ENCODE data around the gene KRTAP11-1.

KRTAP11-1 gene

GRCh38 chr21:30881480-30881879, at the start of gene KRTAP11-1:
Gene KRTAP11-1 (minus strand): TSS chr21:30881580. CDS start chr21:30881524, 56 bp downstream.
- TF ChIP-seq POU6F1 (CRISPR knock-in tag; IDR thresholded peaks at IDR 0.05; ENCODE audit: borderline replicate concordance, low read depth) (no peak), ARNTL (CRISPR knock-in tag; IDR thresholded peaks at IDR 0.05; ENCODE audit: borderline replicate concordance, low read depth) (no peak), GLIS3 (CRISPR knock-in tag; IDR thresholded peaks at IDR 0.05) (no peak), TOX (CRISPR knock-in tag; IDR thresholded peaks at IDR 0.05; ENCODE audit: borderline replicate concordance) (no peak), CSDC2 (CRISPR knock-in tag; IDR thresholded peaks at IDR 0.05) (no peak), ZC3H10 (CRISPR knock-in tag; IDR thresholded peaks at IDR 0.05) (no peak), ISL1 (CRISPR knock-in tag; IDR thresholded peaks at IDR 0.05) (no peak), CREB5 (CRISPR knock-in tag; IDR thresholded peaks at IDR 0.05; ENCODE audit: low read depth) (no peak), ZNF8 (CRISPR knock-in tag; IDR thresholded peaks at IDR 0.05) (no peak), PPARA (CRISPR knock-in tag; IDR thresholded peaks at IDR 0.05; ENCODE audit: borderline replicate concordance) (no peak), CSRNP3 (CRISPR knock-in tag; IDR thresholded peaks at IDR 0.05) (no peak), ESRRG (CRISPR knock-in tag; IDR thresholded peaks at IDR 0.05) (no peak)
- no peak for ATAC-seq

- no peak for ATAC-seq
- TF ChIP-seq ZFP3 (CRISPR knock-in tag; IDR thresholded peaks at IDR 0.05) (no peak), RARB (CRISPR knock-in tag; IDR thresholded peaks at IDR 0.05) (no peak)
These were observed 42.8 kb upstream of the KRTAP11-1 start for GRCh38 chr21:30924146-30924700.

GRCh38 chr21:30921129-30921528, 39.7 kb upstream of the KRTAP11-1 start:
- no peak for ATAC-seq
- TF ChIP-seq BACH2 (CRISPR knock-in tag; IDR thresholded peaks at IDR 0.05; ENCODE audit: borderline replicate concordance) (no peak), PATZ1 (CRISPR knock-in tag; IDR thresholded peaks at IDR 0.05; ENCODE audit: borderline replicate concordance) (no peak), TSHZ2 (CRISPR knock-in tag; IDR thresholded peaks at IDR 0.05) (no peak)

GRCh38 chr21:30917557-30917956, 36.2 kb upstream of the KRTAP11-1 start:
- no peak for TF ChIP-seq CREB5 (CRISPR knock-in tag; IDR thresholded peaks at IDR 0.05; ENCODE audit: low read depth)
- TF ChIP-seq ZFP30 (CRISPR knock-in tag; IDR thresholded peaks at IDR 0.05), result no peak
- no peak for TF ChIP-seq PATZ1 (CRISPR knock-in tag; IDR thresholded peaks at IDR 0.05; ENCODE audit: borderline replicate concordance)
- no peak for TF ChIP-seq ZNF70 (CRISPR knock-in tag; IDR thresholded peaks at IDR 0.05)
- ATAC-seq, result no peak

All from SK-N-SH treated with all-trans-retinoic acid at 6 μM for 48 hours (cell line).